ENCODE results near the gene SLC2A10. TPM values are rescaled to one million over a fixed set of nuclear protein-coding genes. Genes with fewer than 3 reads are reported as not detected.

Gene SLC2A10
- total RNA-seq, 1 experiment from 2014 or later = 0.05 TPM

GRCh38 chr20:46751856-46752255 is 42.4 kb downstream of the SLC2A10 start:
- Histone ChIP-seq H3K4me2 (ENCODE audit: low read length) (no peak overlapping the region), H3K9me3 (ENCODE audit: control insufficient read depth in 1 of 2, insufficient read depth in 1 of 2, low read depth in 1 of 2, low read length in 2 of 2) (no peaks in the 10 kb centered on the region), H3K9me2 (ENCODE audit: insufficient read depth) (no peaks in the 10 kb centered on the region), H2AFZ (ENCODE audit: low read depth, low read length, poor library complexity, severe bottlenecking) (peak overlapping the region; percentile 37), H3K4me3 (replicated peaks in 1 of 2; ENCODE audit: low read depth in 1 of 2, low read length in 2 of 2) (no peak overlapping the region), H3K4me1 (ENCODE audit: control insufficient read depth in 1 of 2, insufficient read depth in 2 of 2, low read length in 2 of 2) (peaks cover 3 to 22% of the 10 kb centered on the region in 2 experiments; a peak in 3 of 4 replicates), H4K20me1 (ENCODE audit: insufficient read depth) (no peaks in the 10 kb centered on the region), H3K79me2 (ENCODE audit: insufficient read depth, low read length) (no peaks in the 10 kb centered on the region), H3K9ac (ENCODE audit: low read length) (no peak overlapping the region), H3K27me3 (ENCODE audit: insufficient read depth, low read length) (no peaks in the 10 kb centered on the region), H3K27ac (ENCODE audit: low read depth, low read length) (no peak overlapping the region), H3K36me3 (ENCODE audit: control insufficient read depth in 1 of 2, insufficient read depth in 2 of 2, low read length in 2 of 2) (no peaks in the 10 kb centered on the region)
- intact Hi-C loops (cut with micrococcal nuclease) = loop anchor here (2.0 to 10.0 kb wide), 2 partner anchors 273 to 449 kb away; no protein-coding TSS in a partner anchor
- ChIA-PET POLR2A (no interaction called here), RAD21 (ENCODE audit: low non-redundant PET in 1 of 2, low total read pairs in 2 of 2, uncharacterized antibody in 2 of 2, unreplicated experiment in 2 of 2) (no interaction called here), CTCF (interaction anchor here (0.9 to 2.4 kb wide), 5 partner anchors 17 to 632 kb away, joined by 3 to 22 read pairs (median 5); partner anchors contain the start of gene TP53RK)
- DNase-seq (ENCODE audit: low read depth, low spot score) = no peak
- TF ChIP-seq EZH2phosphoT487 (IDR thresholded peaks at IDR 0.05; ENCODE audit: borderline replicate concordance) = no peak
- no peak for TF ChIP-seq YY1 (IDR thresholded peaks at IDR 0.05; ENCODE audit: extremely low read depth, insufficient replicate concordance, low read depth, low read length)
- TF ChIP-seq ZFX (IDR thresholded peaks at IDR 0.05) = no peak
- no peak for TF ChIP-seq ELF1 (IDR thresholded peaks at IDR 0.05; ENCODE audit: borderline replicate concordance, low read depth)
- no peak for TF ChIP-seq SP1 (IDR thresholded peaks at IDR 0.05; ENCODE audit: low read depth)
- TF ChIP-seq ZNF274 (IDR thresholded peaks at IDR 0.05; ENCODE audit: low read depth, low read length) = no peak
- no peak for TF ChIP-seq SIN3A (IDR thresholded peaks at IDR 0.05; ENCODE audit: low read depth)
- no peak for TF ChIP-seq JUND (IDR thresholded peaks at IDR 0.05)
- BruUV-seq (replicated peaks) = no TSS peak
- no peak for ATAC-seq

GRCh38 chr20:46752728-46753127 is 43.3 kb downstream of the SLC2A10 start:
- H3K4me2 ChIP-seq (ENCODE audit: low read length) = peak overlapping the region; percentile 46
- no peaks in the 10 kb centered on the region for H3K27me3 ChIP-seq (ENCODE audit: insufficient read depth, low read length)
- H3K9me2 ChIP-seq (ENCODE audit: insufficient read depth) = no peaks in the 10 kb centered on the region
- DNase-seq (ENCODE audit: low read depth, low spot score) (no peak), ATAC-seq (peak; percentile 57)
- peaks cover 0 to 13% of the 10 kb centered on the region in 2 experiments; a peak in 2 of 4 replicates for H3K4me1 ChIP-seq (ENCODE audit: control insufficient read depth in 1 of 2, insufficient read depth in 2 of 2, low read length in 2 of 2)
- peak overlapping the region; percentile 83 for H2AFZ ChIP-seq (ENCODE audit: low read depth, low read length, poor library complexity, severe bottlenecking)
- no peak overlapping the region for H3K27ac ChIP-seq (ENCODE audit: low read depth, low read length)
- H4K20me1 ChIP-seq (ENCODE audit: insufficient read depth) = no peaks in the 10 kb centered on the region
- H3K9me3 ChIP-seq (ENCODE audit: control insufficient read depth in 1 of 2, insufficient read depth in 1 of 2, low read depth in 1 of 2, low read length in 2 of 2) = no peaks in the 10 kb centered on the region
- RAD21 ChIA-PET (ENCODE audit: low non-redundant PET in 1 of 2, low total read pairs in 2 of 2, uncharacterized antibody in 2 of 2, unreplicated experiment in 2 of 2) = interaction anchor here (0.6 to 1.2 kb wide), 6 partner anchors 22 to 1868 kb away, joined by 3 to 5 read pairs (median 3); no protein-coding TSS in a partner anchor
- intact Hi-C loops (cut with micrococcal nuclease) = loop anchor here (2.0 to 10.0 kb wide), 2 partner anchors 272 to 448 kb away; no protein-coding TSS in a partner anchor
- CTCF ChIA-PET = interaction anchor here (0.6 to 2.8 kb wide), 20 partner anchors 9 to 868 kb away, joined by 3 to 22 read pairs (median 4); partner anchors contain the start of gene TP53RK
- H3K79me2 ChIP-seq (ENCODE audit: insufficient read depth, low read length) = no peaks in the 10 kb centered on the region
- no peak overlapping the region for H3K9ac ChIP-seq (ENCODE audit: low read length)
- POLR2A ChIA-PET = no interaction called here
- no peaks in the 10 kb centered on the region for H3K36me3 ChIP-seq (ENCODE audit: control insufficient read depth in 1 of 2, insufficient read depth in 2 of 2, low read length in 2 of 2)
- no peak overlapping the region for H3K4me3 ChIP-seq (replicated peaks in 1 of 2; ENCODE audit: low read depth in 1 of 2, low read length in 2 of 2)
- BruUV-seq (replicated peaks) = no TSS peak
- TF ChIP-seq ELF1 (IDR thresholded peaks at IDR 0.05; ENCODE audit: borderline replicate concordance, low read depth) (no peak), SP1 (IDR thresholded peaks at IDR 0.05; ENCODE audit: low read depth) (no peak), SRF (IDR thresholded peaks at IDR 0.05; ENCODE audit: low read depth) (no peak), CBX3 (IDR thresholded peaks at IDR 0.05; ENCODE audit: low read depth) (no peak), SIN3A (IDR thresholded peaks at IDR 0.05; ENCODE audit: low read depth) (no peak), MAX (IDR thresholded peaks at IDR 0.05) (no peak), CTCF (IDR thresholded peaks at IDR 0.05 in 2 of 3, conservative IDR thresholded peaks at IDR 0.05 in 1 of 3; ENCODE audit: borderline replicate concordance in 1 of 3, insufficient read depth in 1 of 3, low read depth in 2 of 3, low read length in 2 of 3) (peak; percentile 51 to 77 (median 66); a peak in 5 of 6 replicates), EGR1 (IDR thresholded peaks at IDR 0.05; ENCODE audit: low read depth) (no peak), ZBTB33 (IDR thresholded peaks at IDR 0.05; ENCODE audit: extremely low read depth, insufficient replicate concordance, low read length) (no peak), TCF7L2 (IDR thresholded peaks at IDR 0.05; ENCODE audit: borderline replicate concordance, extremely low read depth, insufficient read depth, insufficient read length) (no peak)
- TF ChIP-seq, protein P1, sequence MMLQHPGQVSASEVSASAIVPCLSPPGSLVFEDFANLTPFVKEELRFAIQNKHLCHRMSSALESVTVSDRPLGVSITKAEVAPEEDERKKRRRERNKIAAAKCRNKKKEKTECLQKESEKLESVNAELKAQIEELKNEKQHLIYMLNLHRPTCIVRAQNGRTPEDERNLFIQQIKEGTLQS (IDR thresholded peaks at IDR 0.05) = no peak
